SK-N-MC (cell line): Measurements from ENCODE around the gene KRTAP6-2.

Source experiments
- DNase-seq: peaks from one replicate; pipeline ENCODE4 v3.0.0-alpha.2; 2011; ENCODE audit warnings: low read depth, low spot score
- H3K27ac ChIP-seq: fragments of 200-600 bp; sonication (generic); 2 replicates; pipeline ENCODE4 v1.5.1; 2016; ENCODE audit warnings: mixed run types
- H3K36me3 ChIP-seq: fragments of 200-600 bp; sonication (generic); 2 replicates; pipeline ENCODE4 v1.6.1; 2017; ENCODE audit warnings: antibody characterized with exemption, low read length, mixed read lengths; ENCODE audit not compliant: insufficient read depth
- H3K4me3 ChIP-seq: fragments of 200-600 bp; sonication (generic); 2 replicates; pipeline ENCODE4 v1.5.1; 2016
- H3K9ac ChIP-seq: fragments of 200-600 bp; sonication (generic); 2 replicates; pipeline ENCODE4 v1.8.0; 2017; ENCODE audit warnings: mixed run types, mixed read lengths; ENCODE audit not compliant: insufficient read length
- H3K9me3 ChIP-seq: fragments of 200-600 bp; sonication (generic); 2 replicates; pipeline ENCODE4 v1.6.1; 2017; ENCODE audit warnings: low read depth, mild to moderate bottlenecking, antibody characterized with exemption, low read length, moderate library complexity, mixed read lengths
- EZH2 ChIP-seq: fragments of 200-600 bp; sonication (generic); IDR thresholded peaks from one replicate; pipeline ENCODE4 v1.6.1; 2017; ENCODE audit warnings: antibody characterized with exemption
- FOXP2 ChIP-seq: optimal IDR thresholded peaks from 2 replicates; pipeline ENCODE3; 2011; ENCODE audit warnings: mild to moderate bottlenecking, moderate library complexity; ENCODE audit not compliant: insufficient read depth; ENCODE audit errors: extremely low read length, control extremely low read depth
- POLR2AphosphoS5 ChIP-seq: IDR thresholded peaks from 2 replicates; pipeline ENCODE4 v1.6.1; 2012; ENCODE audit warnings: mild to moderate bottlenecking, low read depth, low read length, borderline replicate concordance

The KRTAP6-2 gene

DNA sequence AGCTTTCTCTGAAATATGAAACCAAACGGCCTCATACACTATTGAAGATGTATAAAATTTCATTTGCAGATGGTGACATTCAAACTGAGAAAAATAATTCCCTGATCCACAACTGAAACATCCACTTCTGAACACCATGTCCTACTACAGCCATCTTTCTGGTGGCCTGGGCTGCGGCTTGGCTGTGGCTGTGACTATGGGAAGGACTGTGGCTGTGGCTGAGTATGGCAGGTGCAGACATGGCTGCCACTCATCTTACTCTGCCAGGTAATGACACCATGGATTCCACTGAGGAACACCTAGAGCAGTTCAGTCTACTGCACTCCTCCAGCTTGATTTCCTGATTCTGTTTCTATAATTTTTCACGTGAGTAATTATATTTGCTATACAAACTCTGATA lies 21.8 kb upstream of the KRTAP6-2 start, which contains the start of gene KRTAP20-4:
TSS of gene KRTAP20-4 (plus strand) at position 106 of the 400 bp plus-strand sequence.
- Histone ChIP-seq H3K9ac (no peak within 1 kb of the TSS), H3K27ac (no peak within 1 kb of the TSS), H3K4me3 (no peak within 1 kb of the TSS), H3K9me3 (no peaks in the 10 kb centered on the region), H3K36me3 (no peaks in the 10 kb centered on the region)
- no peak for DNase-seq
- no peak for TF ChIP-seq FOXP2
- no peak for TF ChIP-seq EZH2
- TF ChIP-seq POLR2AphosphoS5 = no peak

GRCh38 chr21:30620080-30620479 lies 21.4 kb upstream of the KRTAP6-2 start:
- no peaks in the 10 kb centered on the region for H3K36me3 ChIP-seq
- no peak overlapping the region for H3K4me3 ChIP-seq
- H3K27ac ChIP-seq = no peak overlapping the region
- H3K9me3 ChIP-seq = no peaks in the 10 kb centered on the region
- no peak overlapping the region for H3K9ac ChIP-seq
- no peak for DNase-seq
- no peak for TF ChIP-seq EZH2
- TF ChIP-seq POLR2AphosphoS5 = no peak
- no peak for TF ChIP-seq FOXP2

DNA sequence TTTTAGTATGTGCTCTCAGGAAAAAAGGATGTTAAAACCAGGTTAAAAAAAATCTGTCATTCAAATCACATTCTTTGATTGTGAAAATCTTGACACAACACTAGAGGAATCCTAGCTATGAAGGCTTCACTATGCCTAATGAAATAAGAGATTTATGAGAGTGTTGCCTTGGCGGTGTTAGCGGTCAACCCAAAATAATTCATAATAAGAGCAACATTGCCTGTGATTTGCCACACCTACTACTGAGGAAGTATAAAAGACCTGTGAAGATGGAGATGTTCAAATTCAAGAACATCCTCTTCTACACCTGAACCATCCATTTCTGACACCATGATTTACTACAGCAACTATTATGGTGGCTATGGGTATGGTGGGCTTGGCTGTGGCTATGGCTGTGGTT lies 17.4 kb upstream of the KRTAP6-2 start, which contains the start of gene KRTAP20-1:
TSS of gene KRTAP20-1 (plus strand) at position 301 of the 400 bp plus-strand sequence. CDS start at position 331, 30 bp downstream.
- DNase-seq = no peak
- Histone ChIP-seq H3K36me3 (no peaks in the 10 kb centered on the region), H3K9ac (no peak within 1 kb of the TSS), H3K4me3 (no peak within 1 kb of the TSS), H3K9me3 (no peaks in the 10 kb centered on the region), H3K27ac (no peak within 1 kb of the TSS)
- TF ChIP-seq FOXP2 (no peak), POLR2AphosphoS5 (no peak)

DNA sequence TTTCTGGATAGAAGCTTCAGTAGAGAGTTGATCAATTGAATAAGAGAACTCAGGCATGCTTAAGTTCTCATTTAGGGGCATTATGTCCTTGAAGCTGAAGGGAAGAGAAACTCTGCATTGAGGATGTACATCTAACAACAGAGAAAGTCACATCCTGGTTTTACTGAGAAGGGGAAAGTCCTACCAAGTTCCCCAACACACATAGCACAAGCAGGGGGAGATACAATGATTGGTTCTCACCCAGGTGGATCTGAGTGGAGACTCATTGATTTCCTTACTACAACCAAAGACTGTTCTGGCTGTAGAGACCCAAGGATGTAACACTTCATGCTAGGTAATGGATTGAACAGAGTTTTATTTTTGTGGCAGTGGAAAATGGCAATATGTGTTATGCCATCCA lies 16.5 kb upstream of the KRTAP6-2 start:
- no peak for TF ChIP-seq FOXP2
- TF ChIP-seq POLR2AphosphoS5 = no peak
- no peak for TF ChIP-seq EZH2
- H3K9ac ChIP-seq = no peak overlapping the region
- DNase-seq = no peak
- no peaks in the 10 kb centered on the region for H3K9me3 ChIP-seq
- no peaks in the 10 kb centered on the region for H3K36me3 ChIP-seq
- H3K27ac ChIP-seq = no peak overlapping the region
- no peak overlapping the region for H3K4me3 ChIP-seq

DNA sequence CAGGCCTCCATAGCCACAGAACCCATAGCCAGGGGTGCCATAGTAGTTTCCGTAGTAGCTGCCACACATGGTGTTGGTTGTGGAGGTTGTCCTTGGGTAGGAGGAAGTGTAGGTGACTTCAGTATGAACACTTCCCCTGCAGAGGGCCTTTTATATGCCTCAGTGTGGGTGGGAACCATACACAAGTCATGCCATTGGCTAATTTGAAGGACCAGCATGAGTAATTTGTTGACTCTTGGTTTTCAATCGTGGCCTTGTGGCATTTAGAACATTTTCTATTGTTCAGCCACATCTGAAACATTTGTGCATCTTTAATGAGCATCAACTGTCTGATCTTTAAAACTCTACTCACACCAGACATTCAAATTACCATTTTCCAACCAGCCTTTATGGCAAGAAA lies 15.1 kb upstream of the KRTAP6-2 start, which contains the start of gene KRTAP6-1:
TSS of gene KRTAP6-1 (minus strand) at position 95 of the 400 bp plus-strand sequence. CDS start at position 69, 26 bp downstream.
- Histone ChIP-seq H3K9me3 (no peaks in the 10 kb centered on the region), H3K9ac (no peak within 1 kb of the TSS), H3K36me3 (no peaks in the 10 kb centered on the region), H3K4me3 (no peak within 1 kb of the TSS), H3K27ac (no peak within 1 kb of the TSS)
- TF ChIP-seq EZH2 = no peak
- no peak for DNase-seq

GRCh38 chr21:30612132-30612531 lies 13.4 kb upstream of the KRTAP6-2 start:
- no peak overlapping the region for H3K9ac ChIP-seq

DNA sequence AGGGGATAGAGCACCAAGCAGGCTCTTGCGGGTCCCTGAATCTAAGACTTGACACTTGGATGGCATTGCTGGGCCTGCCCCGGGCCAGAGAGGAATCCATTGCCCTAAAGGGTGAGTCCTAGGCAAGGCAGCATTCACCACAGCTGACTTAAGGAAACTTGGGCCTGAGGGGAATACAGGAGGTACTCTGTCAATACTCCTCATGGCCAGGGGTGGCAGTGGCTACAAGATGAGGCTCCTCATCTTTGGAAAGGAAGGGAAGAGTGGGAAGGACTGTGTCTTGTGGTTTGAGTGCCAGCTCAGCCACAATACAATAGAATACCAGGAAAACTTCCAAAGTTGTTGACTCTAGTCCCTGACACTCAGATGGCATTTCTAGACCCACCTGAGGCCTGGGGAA lies 7.3 kb upstream of the KRTAP6-2 start:
- no peak for DNase-seq
- H3K9ac ChIP-seq = no peak overlapping the region
- no peaks in the 10 kb centered on the region for H3K9me3 ChIP-seq
- no peak overlapping the region for H3K4me3 ChIP-seq
- H3K36me3 ChIP-seq = no peaks in the 10 kb centered on the region
- no peak overlapping the region for H3K27ac ChIP-seq
- TF ChIP-seq FOXP2 (no peak), POLR2AphosphoS5 (no peak)

More at GRCh38 chr21:30612132-30612531, 13.4 kb upstream of the KRTAP6-2 start:
- Histone ChIP-seq H3K9me3 (no peaks in the 10 kb centered on the region), H3K36me3 (no peaks in the 10 kb centered on the region), H3K4me3 (no peak overlapping the region), H3K27ac (no peak overlapping the region)
- no peak for DNase-seq
- no peak for TF ChIP-seq FOXP2
- no peak for TF ChIP-seq POLR2AphosphoS5
- TF ChIP-seq EZH2 = no peak

DNA sequence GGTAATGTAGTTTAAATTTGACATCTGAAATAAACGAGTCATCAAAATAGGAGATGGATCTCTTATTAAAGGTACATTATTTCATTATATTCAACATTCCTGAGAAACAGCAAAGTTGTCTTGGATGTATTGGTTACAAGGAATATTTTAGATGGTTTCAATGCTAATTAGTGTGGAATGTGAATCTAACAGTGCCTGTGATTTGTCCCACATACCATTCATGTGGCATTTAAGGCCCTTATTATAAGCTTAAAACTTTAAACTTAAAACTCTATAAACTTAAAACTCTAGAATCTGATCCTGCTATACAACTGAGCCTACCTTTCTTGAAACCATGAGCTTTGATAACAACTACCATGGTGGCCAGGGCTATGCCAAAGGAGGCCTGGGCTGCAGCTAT lies 2.1 kb upstream of the KRTAP6-2 start, which contains the start of gene KRTAP22-1:
TSS of gene KRTAP22-1 (plus strand) at position 301 of the 400 bp plus-strand sequence.
- no peak for DNase-seq
- H3K4me3 ChIP-seq = no peak within 1 kb of the TSS
- TF ChIP-seq POLR2AphosphoS5 = no peak
- no peak for TF ChIP-seq EZH2
- no peak for TF ChIP-seq FOXP2
- no peaks in the 10 kb centered on the region for H3K9me3 ChIP-seq
- H3K36me3 ChIP-seq = no peaks in the 10 kb centered on the region
- no peak within 1 kb of the TSS for H3K9ac ChIP-seq
- no peak within 1 kb of the TSS for H3K27ac ChIP-seq

DNA sequence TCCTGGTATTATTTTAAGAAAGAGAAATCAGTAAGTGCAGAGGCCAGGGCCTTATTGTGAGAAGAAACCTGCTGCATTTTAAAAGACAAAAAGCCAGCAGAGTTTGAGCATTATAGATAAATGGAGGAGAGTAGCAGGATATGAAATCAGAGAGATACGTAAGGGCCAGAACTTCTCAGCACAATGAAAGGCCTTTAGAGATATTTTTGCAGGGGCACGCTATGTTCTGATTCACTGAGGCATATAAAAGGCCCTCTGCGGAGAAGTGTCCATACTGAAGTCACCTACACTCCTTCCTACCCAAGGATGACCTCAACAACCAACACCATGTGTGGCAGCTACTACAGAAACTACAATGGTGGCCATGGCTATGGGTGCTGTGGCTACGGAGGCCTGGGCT lies 6.6 kb downstream of the KRTAP6-2 start, which contains the start of gene KRTAP6-3:
TSS of gene KRTAP6-3 (plus strand) at position 301 of the 400 bp plus-strand sequence. CDS start at position 307, 6 bp downstream.
- no peaks in the 10 kb centered on the region for H3K9me3 ChIP-seq
- no peak within 1 kb of the TSS for H3K27ac ChIP-seq
- DNase-seq = no peak
- no peak within 1 kb of the TSS for H3K4me3 ChIP-seq
- TF ChIP-seq FOXP2 (no peak), EZH2 (no peak), POLR2AphosphoS5 (no peak)
- H3K36me3 ChIP-seq = no peaks in the 10 kb centered on the region
- H3K9ac ChIP-seq = no peak within 1 kb of the TSS

GRCh38 chr21:30590297-30590696 lies 8.4 kb downstream of the KRTAP6-2 start, which contains the start of gene KRTAP22-2:
Gene KRTAP22-2 (minus strand): TSS chr21:30590397.
- Histone ChIP-seq H3K27ac (no peak within 1 kb of the TSS), H3K9me3 (no peaks in the 10 kb centered on the region), H3K4me3 (no peak within 1 kb of the TSS), H3K36me3 (no peaks in the 10 kb centered on the region), H3K9ac (no peak within 1 kb of the TSS)
- no peak for DNase-seq
- no peak for TF ChIP-seq POLR2AphosphoS5
- no peak for TF ChIP-seq FOXP2
- no peak for TF ChIP-seq EZH2
